Endothelial cell of umbilical vein (primary cell): ENCODE results near the gene PIWIL4.

ENCODE experiments used
- FOS ChIP-seq: IDR thresholded peaks from 2 replicates; pipeline ENCODE4 v1.6.1; 2011; ENCODE audit warnings: mild to moderate bottlenecking, low read length, moderate library complexity, borderline replicate concordance; ENCODE audit not compliant: insufficient read depth
- MAX ChIP-seq: IDR thresholded peaks from 2 replicates; pipeline ENCODE4 v1.6.1; 2011; ENCODE audit not compliant: insufficient read depth, insufficient read length
- MYC ChIP-seq: IDR thresholded peaks from one replicate; pipeline ENCODE4 v1.6.1; 2011; ENCODE audit warnings: mild to moderate bottlenecking, low read depth, low read length
- POLR2A ChIP-seq: IDR thresholded peaks from 2 replicates; pipeline ENCODE4 v1.6.1; 2012; ENCODE audit warnings: low read depth, mild to moderate bottlenecking, control low read depth, low read length
- POLR2AphosphoS5 ChIP-seq: IDR thresholded peaks from 2 replicates; pipeline ENCODE4 v1.6.1; 2012; ENCODE audit warnings: low read depth, mild to moderate bottlenecking, control low read depth, low read length, moderate library complexity; ENCODE audit not compliant: insufficient read depth
- TF ChIP-seq, protein P1 (sequence below), 2 donors: IDR thresholded peaks; 1 replicate in 1 of 2; 2 replicates in 1 of 2; pipeline ENCODE4 v1.5.1; 2011; ENCODE audit warnings: low read length in 2 of 2, mild to moderate bottlenecking in 2 of 2, moderate library complexity in 2 of 2, control low read depth in 1 of 2, inconsistent platforms in 1 of 2, low read depth in 1 of 2; ENCODE audit not compliant: insufficient read depth in 1 of 2; ENCODE audit errors: extremely low read depth in 1 of 2

- TF ChIP-seq, protein P1, sequence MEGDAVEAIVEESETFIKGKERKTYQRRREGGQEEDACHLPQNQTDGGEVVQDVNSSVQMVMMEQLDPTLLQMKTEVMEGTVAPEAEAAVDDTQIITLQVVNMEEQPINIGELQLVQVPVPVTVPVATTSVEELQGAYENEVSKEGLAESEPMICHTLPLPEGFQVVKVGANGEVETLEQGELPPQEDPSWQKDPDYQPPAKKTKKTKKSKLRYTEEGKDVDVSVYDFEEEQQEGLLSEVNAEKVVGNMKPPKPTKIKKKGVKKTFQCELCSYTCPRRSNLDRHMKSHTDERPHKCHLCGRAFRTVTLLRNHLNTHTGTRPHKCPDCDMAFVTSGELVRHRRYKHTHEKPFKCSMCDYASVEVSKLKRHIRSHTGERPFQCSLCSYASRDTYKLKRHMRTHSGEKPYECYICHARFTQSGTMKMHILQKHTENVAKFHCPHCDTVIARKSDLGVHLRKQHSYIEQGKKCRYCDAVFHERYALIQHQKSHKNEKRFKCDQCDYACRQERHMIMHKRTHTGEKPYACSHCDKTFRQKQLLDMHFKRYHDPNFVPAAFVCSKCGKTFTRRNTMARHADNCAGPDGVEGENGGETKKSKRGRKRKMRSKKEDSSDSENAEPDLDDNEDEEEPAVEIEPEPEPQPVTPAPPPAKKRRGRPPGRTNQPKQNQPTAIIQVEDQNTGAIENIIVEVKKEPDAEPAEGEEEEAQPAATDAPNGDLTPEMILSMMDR (IDR thresholded peaks at IDR 0.05; ENCODE audit: extremely low read depth in 1 of 2, insufficient read depth in 1 of 2, low read depth in 1 of 2, low read length in 2 of 2), result no peak
- TF ChIP-seq POLR2A (no peak), FOS (no peak), MAX (no peak), POLR2AphosphoS5 (no peak), MYC (no peak)
These were observed 48.9 kb upstream of the PIWIL4 start for GRCh38 chr11:94518300-94518699.
